UCSD-AML1 (cell line): ENCODE results near the gene TMEM184B.
"Not testable (repeated sequence)": the region's sequence is repeated elsewhere in the genome, so short reads cannot be mapped to it uniquely, and the experiment has no call there.

Experiments
- DNase-seq: peaks from one replicate; lab custom pipeline; 2025; ENCODE audit not compliant: unreplicated experiment; lab: John Stamatoyannopoulos, UW

Gene TMEM184B

DNA sequence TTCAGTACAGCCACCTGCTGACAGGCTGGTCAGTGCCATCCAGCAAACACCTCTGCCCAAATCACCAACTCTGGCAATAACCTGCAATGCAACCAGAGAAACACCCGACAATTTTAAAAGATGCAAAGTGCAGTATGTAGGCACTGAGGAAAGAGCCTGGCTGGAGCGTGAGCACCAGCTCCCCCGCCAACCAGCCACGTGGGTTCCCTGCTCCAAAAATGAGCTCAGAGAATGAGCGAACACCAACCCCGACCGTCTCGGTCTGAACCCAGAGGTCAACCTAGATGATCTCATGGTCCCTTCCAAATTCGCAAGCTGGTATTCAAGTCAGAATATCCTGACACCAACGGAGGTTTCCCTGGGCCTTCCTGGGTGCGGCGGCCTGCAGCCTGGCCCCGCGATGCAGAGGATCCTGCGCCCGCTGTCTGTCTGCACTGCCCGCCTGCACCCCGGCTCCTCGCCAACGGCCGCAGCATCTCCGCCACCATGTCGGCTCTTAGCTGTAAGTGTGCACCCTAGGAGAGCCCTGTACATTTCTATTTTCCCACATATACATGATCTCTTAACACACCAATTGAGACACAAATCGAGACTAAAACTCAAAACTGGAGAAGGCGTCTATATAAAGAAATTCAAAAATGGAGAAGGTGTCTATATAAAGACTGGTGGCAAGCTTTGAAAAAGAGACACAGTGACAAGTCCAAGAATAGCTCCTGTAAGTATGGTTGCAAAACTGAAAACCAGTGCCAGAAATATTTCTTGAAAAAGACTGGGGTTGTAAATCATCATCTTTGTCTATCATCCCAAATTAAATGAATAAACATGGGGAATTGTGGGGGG, 22.8 kb downstream of the TMEM184B start:
- DNase-seq: no peak

DNA sequence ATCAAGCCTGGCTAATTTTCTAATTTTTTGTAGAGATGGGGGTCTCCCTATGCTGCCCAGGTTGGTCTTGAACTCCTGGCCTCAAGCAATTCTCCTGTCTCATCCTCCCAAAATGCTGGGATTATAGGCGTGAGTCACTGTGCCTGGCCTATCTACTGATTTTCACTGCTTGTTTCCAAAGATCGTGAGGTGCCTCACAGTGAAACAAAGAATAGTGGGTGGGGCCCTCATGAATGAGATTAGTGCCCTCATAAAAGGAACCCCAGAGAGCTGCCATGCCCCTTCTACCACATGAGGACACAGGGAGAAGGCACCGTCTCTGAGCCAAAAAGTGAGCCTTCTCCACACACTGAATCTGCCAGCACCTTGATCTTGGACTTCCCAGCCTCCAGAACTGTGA, 23.5 kb downstream of the TMEM184B start:
- no peak for DNase-seq

DNA sequence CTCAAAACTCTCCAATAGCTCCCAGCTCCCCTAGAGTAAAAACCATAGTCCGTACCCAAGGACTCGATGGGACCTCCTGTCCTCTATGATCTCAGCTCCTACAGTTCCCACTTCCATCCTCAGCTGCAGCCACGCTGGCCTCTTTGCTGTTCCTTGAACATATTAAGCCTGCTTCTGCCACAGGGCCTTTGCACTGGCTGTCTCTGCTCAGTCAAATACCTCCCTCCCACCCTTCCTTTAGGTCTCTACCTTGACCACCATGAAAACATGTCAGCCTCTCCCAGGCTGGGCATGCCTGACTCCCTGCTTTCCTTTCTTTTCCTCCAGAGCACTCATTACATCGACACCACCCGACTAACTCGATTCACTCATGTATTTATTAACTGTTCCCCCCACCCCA, 24.5 kb downstream of the TMEM184B start:
- no peak for DNase-seq

DNA sequence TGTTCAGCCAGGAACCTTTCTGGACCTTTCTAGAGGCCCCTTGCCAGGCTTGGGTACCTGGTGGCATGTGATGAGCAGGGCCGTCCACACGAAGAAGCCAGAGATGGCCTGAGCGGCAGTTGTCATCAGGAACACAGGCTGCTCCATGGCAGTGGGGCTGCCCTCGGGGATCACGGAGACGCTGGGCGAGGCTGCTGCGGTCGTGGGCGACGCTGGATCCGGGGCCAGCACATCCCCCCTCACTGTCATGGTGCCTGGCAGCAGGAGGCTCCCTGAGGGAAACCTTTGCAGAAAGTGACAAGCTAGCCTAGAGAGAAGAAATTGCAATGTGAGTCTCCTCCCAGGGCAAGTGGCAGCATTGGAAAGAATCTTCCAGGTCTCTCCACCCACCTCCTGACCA, 25.1 kb downstream of the TMEM184B start:
- no peak for DNase-seq

DNA sequence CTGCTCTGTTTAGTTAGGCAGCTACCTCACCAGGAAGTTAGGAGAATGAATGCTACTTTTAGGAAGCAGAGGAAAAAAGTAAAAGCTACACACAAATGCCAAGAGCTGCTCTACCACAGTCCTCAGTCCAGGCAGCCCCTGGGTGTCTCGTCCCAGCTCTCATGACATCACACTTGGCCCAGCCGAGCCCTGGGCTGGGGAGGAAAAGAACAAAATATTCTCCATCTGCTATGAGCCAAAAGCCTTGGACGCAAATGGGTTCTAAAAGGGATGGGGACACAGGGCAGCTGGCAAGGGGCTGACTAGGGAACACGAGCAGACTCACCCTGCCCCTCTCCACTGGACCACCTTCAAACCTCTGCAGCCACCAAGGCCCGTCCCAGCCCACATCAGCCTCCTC, 26.1 kb downstream of the TMEM184B start:
- DNase-seq: no peak

DNA sequence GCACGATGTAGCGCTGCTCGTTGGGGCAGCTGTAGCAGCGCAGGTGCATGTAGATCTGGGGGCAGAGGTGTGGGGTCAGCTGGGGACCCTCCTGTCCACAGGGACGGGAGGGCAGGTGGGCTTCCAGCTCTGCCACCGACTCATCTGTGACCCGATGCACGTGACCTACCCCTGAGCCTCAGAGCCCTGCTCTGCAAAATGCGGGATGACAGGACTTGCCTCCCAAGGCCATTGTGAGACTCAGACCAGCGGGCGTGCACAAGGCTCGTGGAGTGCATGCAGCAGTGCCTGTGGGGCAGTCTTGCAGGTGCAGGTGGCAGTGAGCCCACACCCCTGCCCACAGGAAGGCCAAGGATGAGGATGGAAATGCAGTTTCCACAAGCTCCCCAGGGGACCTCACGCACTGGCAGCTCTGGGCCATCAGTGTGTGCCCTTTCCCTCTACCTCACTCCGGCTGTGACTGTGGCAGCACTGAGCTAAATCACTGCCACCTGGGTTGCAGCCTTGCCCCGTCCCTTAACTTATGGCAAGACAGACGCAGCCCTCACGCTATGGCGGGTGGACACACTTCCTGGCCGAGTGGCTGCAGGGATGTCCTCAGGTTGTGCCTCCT, 26.7 kb downstream of the TMEM184B start:
- DNase-seq: no peak

DNA sequence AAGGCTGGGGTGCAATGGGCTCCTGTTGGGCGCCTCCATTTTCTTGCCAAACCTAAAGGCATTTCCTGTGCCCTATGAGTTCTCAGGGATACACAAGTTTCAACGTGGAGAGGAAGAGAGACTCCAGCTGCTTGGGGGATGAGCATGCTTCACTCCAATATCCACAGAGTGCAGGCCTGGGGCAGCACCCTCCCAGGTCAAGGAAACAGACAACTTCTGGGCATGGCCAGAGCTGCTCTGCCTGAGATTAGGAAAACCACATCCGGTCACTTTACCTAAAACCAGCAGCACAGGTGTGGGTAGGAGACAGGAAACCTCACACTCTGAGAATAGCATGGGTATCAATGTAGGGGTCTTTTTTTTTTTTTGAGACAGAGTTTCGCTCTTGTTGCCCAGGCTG, 28.7 kb downstream of the TMEM184B start:
- DNase-seq: no peak

DNA sequence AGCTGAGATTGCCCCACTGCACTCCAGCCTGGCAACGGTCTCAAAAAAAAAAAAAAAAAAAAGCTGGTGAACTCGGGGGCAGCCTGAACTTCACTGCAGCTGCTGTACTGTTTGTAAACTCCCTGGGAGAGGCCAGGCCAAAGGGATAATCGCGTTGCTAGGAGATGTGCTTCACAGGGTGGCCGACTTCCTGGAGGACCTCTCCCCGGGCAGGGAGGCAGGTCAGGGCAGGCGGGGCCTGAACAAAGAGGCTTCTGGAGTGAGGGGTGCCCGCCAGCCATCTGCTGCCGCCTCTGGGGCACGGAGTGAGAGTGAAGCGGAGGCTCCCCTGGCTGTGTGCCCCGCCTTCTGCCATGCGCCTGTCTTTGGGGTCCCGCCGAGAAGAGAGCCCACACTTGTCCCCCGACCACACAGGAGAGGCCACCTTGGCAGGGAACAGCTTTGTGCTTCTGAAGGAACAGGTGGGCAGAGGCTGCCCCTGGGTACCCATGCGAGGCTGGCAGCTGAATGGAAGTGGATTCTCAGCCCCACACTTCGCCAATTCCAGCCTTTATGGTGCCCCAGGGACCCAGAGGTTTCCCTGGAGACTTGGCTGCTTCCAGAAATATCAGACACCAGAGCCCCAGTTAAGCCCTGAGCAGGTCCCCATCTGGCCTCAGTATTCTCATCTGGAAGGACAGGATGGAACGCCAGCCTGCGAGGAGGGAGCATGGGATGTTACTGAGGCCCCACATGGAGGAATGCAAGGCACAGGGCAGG, 29.6 kb downstream of the TMEM184B start:
- no peak for DNase-seq

DNA sequence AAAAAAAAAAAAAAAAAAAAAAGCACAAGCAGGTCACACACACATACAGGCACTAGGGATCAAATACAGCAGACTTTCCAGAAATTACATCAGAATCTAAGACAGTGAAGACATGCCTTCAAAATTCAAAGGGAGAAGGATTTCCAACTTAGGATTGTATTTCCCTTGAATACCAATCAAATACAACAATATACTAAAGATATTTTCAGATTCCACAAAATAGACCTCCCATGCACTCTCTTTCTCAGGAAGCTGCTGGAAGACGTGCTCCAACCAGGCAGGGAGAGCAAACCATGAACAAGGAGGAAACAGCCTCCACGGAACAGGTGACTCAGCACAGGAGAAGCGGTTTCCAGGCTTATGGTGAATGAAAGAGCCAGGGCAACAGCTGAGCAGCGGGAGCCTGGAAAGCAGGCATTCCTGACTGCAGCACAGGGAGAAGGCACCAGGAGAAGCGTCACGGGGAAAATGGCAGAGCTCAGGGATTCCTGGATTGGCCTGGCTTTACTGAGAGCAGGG, 32.0 kb downstream of the TMEM184B start:
- DNase-seq: peak; percentile 50

DNA sequence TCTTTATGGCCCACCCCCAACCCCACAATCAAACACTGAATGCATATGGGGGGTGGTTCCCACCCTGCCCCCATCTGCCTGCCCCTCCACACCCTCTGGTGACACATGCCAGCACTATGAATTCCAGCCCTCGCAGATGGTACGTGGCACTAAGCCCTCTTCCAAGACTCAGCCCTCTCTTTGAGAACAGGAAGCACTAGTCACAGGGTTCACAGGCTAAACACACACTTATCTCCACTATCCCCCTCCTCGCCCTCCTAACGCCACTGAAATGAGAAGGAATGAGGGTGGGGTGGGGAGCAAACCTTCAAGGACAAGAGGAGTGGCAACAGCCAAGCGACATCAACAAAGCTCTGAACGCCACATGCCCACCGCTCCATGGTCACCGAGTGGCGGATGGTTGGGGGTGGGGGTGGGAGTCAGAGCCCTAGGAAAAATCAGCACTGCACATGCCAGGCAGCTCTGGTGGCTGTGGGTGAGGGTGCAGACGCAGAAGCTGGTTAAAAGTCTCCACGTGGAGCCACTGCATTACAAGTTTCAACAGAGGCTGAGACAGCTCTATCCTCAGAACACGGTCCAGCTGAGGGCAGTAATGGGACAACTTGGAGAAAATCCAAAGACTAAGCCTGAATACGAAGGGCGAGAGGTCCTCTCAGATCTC, 33.6 kb downstream of the TMEM184B start:
- DNase-seq: no peak

DNA sequence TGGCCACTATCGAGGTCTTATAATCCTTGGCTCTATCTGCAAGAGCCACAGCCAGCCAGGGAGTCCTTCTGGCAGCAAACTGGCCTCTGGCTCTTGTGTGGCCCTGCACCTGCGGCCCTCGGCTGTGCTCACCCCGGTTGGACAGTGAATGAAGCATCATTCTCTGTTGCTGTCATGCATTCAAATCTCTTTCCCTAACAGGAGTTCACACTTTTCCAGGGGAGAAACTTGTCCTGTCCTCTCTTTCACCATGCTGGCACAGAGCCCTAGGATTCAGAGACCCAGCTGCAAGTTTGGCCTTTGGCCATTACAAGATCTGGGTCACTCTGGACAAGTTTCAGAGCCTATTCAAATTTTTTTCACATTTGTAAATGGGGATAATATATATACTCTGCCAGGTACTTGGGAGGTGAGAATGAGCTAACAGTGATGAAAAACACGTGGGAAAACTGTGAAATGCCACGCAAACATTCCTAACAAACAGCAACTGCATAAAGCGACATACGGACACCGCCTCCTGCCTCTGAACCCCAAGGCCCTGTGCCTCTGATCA, 34.2 kb downstream of the TMEM184B start:
- no peak for DNase-seq

DNA sequence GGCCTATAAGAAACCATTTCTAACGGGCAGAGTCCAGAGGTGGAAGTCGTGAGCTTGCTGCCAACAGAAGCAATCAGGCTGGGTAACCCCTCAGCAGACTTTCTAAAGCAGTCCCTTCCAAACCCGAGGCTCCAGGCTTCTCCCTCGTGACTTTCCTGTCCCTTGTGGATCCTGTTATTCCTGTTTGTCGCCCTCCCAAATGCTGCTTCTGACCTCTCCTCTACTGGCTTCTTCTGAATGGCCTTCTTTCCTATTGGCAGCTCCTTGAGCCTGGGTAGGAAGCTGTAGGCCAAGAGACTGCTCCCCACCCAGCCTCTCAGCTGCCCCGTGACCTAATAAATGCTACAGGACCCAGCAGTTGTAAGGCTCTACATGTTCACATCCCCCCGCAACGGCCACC, 36.0 kb downstream of the TMEM184B start:
- no peak for DNase-seq

DNA sequence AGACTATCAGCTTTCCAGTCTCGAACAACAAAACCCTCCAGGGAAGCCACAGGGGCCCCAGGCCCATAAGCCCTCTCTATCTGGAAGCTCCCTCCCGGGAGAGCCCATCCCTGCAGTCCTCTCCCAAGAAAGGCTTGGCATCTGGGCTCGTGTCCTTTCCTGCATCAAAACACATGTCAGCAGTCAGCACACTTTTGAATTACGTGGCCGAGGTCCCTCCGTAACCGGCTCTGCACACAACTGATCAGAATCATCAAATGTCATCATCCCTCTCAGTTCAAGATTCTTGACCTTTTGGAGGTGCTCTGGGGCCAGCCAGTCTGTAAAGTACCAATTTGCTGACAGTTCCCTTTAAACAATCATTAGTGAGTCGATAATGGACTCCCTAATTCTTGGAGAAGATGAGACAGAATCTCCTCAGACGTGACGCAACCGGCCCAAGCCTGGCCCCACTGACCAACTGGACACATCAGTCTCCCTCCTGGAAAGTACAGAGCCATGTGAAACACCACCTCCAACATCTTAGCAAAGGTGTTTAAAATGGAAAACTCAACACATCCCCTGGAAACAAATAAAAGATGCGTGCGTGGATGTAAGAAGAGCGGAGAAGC, 37.5 kb downstream of the TMEM184B start:
- DNase-seq: no peak

DNA sequence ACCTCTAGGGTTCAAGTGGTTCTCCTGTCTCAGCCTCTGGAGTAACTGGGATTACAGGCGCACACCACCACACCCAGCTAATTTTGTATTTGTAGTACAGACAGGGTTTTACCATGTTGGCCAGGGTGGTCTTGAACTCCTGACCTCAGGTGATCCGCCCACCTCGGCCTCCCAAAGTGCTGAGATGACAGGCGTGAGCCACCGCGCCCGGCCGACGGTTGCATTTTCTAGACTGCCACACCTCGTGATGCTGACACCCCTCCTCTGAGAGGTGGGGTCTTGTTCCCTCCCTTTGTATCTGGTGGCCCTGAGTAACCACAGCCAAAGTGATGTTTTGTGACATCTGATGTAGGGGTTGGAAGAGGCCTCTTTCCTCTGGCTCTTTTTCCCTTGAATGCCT, 39.0 kb downstream of the TMEM184B start:
- DNase-seq: not testable (repeated sequence)

DNA sequence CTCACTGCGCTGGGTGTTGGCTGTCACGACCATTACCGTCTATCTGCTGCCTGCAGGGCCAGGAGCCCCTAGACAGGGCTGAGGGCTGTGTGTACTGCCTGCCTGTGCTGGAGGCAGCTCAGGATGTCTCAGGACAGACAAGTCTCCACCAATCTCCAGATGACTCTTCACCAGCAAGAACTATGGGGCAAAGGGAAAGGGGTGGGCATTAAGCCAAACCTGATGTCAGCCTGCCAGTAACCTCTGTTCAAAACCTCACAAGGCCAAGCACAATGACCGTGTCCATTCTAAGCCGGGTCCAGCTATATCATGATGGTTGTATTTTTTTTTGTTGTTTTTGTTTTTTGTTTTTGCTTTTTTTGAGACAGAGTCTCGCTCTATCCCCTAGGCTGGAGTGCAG, 39.4 kb downstream of the TMEM184B start:
- no peak for DNase-seq

DNA sequence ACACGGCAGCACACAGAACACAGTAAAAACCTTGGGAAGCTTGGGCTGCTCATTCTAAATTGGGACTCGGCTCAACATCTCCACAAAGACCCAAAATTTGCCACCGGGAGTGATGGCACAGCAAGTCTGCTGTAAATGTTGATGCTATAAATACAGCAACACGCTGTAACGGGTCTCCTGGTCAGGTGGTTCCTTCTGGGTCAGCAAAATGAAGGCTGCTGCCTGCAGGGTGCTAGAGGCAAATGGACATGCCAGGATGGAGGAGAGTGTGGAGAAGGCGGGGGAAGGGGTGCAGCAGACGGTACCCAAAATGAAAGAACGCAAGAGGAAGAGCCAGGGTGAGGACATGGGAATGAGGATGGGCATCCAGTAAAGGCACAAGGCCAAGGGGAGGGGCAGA, 40.6 kb downstream of the TMEM184B start:
- DNase-seq: no peak

DNA sequence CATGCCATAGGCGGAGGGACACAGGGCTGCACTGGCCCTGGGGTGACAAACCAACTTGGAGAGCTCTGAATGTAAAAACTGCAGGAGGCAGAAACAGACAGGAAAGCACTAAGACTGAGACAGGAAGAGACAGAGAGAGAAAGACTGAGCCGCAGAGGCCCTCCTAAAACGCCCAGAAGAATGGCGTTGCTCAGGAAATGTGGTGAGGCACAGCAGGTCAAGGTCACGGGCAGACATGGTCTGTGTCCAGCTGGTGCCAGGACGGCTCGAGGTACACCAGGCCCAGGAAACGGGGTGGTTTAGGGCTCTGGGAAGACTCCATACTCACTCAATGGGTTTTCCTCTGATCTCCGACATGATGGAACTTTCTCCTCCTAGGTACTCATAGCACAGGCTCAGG, 41.9 kb downstream of the TMEM184B start:
- no peak for DNase-seq

DNA sequence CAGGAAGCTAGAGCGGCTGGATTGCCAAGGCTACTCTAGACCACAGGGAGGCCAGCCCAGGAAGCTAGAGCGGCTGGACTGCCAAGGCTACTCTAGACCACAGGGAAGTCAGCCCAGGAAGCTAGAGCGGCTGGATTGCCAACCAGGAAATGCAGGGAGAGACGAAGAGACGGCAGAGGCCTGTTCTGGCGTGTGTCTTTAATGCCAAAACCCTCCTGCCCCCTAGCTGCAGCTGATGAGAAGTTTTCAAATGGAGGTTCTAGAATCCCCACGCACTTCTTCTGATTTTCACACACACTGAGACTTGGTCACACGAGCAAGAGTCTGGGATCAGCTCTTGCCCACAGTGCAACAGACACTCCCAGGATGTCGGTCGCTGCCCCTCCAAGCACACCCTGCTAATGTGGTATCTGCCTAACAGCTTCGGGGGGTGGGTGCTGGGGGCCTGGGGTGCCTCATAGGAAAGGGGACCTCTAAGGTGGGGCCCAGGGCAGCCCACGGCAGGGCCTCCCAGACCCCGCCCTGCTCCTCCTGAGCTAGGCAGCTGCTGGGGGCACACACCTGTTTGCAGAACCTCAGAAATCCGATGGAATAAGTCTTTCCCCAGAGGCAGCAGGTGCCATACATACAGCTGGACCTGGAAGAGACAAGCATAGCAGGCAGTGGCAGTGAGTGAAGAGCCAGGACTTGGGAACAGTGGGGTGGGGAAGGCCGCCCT, 42.5 kb downstream of the TMEM184B start:
- DNase-seq: peak; percentile 75

DNA sequence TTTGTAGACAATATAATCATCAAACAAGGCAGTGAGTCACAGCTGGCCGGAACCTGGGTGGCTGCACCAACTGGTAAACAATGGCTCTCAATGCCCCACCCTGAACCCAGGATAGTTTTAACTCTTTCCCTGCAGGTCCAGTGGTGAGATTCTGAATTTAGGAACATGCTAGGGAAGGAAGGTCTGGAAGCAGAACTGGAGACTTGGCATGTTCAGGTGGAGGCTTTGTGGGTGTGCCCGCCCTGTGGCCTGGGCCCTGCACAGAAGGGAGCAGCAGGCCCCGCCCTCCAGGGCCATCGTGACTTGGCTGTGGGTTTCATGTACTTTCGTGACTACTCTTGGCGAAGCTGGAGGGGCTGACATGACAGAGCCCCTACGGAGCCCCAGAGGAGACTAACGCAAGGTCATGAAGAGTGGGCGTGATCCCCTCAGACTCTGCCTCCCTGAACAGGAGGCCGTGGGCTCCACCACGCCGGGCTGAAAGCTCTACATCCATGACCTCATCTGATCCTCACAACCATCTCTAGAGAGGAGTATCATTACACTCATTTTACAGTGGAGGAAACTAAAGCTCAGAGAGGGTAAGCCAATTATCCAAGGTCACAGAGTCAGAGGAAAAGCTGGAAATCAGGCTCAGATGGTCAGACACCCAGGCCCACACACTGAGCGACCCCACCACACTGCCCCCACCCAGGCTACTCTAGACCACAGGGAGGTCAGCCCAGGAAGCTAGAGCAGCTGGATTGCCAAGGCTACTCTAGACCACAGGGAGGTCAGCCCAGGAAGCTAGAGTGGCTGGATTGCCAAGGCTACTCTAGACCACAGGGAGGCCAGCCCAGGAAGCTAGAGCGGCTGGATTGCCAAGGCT, 43.7 kb downstream of the TMEM184B start:
- DNase-seq: no peak
